IPS DF 4.7 (cell line): Measurements from ENCODE around the gene CD151.

Experiments used
- DNase-seq: peaks from one replicate; pipeline ENCODE4 v3.0.0-alpha.2; 2013; ENCODE audit warnings: low spot score; ENCODE audit errors: extremely low read depth

The CD151 gene

GRCh38 chr11:832529-833113, at the start of gene CD151:
CD151 (plus strand) TSS chr11:832952; CDS start chr11:836070, 3,118 bp downstream.
- DNase-seq: no peak

DNA sequence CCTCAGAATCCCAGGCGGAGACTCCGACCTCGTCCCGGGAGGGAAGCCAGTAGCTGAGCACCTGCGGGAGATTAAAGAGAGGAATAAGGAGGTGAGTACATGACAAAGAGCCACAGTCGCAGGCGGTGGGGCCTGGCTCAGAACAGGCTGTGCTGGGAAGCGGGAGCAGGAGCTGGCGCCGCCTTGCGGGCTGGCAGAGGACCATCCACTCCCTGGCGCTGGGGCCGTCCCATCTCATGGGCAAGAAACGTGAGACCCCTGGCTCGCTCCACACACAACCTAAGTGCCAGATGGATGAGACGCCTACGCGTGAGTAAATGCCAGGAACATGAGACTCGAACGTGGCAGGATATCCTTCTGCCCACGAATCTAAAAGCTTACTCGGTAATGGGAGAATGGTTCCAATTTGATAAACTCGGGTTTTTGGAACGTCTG, 49.2 kb upstream of the CD151 start:
- no peak for DNase-seq

GRCh38 chr11:786235-787083, 46.3 kb upstream of the CD151 start:
- DNase-seq: no peak

- DNase-seq: no peak
These were observed 45.6 kb upstream of the CD151 start for GRCh38 chr11:787084-787675.

DNA sequence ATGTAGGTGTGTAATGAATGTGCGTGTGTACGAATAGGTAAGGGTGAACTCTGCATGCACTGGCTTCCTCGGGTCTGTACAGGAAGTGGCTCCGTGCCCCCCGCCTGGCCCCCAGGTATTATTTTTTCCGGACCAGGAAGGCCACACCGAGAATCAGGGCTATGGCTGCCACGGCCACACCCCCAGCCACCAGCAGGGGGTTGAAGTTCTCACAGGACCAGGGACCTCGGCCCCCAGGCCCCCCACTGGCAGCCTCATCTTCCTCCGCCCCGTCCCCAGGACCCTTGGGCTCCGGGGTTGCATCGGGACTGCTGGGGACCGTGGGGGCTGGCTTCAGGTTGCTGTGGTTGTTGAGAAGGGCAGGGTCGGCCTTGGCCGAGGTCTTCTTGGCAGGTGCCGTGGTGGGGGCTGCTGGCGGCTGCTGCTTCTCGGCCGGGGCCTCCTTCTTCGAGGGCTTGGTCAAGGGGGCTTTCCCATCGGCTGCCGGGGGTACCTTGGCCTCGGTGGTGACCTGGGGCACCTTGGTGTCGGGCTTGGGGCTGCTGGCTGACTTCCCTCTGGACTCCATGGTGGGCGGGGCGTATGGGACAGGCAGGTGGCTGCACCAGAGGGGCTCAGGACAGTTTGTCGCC, 44.6 kb upstream of the CD151 start:
- DNase-seq: no peak

GRCh38 chr11:788953-789940, 43.5 kb upstream of the CD151 start:
- DNase-seq: no peak

DNA sequence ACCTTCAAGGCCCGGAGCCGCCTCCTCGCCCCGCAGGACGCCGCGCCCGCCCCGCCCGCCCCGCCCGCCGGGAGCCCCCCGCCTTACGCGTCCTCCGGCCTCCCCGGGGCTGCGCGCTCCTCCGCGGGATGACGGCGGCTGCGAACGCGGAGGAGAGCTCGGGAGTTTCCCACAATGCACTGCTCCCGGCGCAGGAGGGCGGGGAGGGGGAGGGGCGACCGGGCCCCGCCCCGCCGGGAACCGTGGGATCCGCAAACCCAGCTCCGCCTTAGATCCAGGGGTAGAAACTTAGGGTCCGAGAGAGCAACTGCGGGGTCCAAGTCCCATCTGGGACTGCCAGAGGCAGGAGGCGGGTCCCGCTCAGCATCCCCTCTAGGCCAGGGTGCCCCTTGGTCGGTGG, 42.8 kb upstream of the CD151 start, which contains the start of gene CEND1:
Gene CEND1 (minus strand): TSS at position 148 of the 400 bp plus-strand sequence. CDS start 1,514 bp downstream, outside the sequence.
- DNase-seq: no peak

- DNase-seq: no peak
These were observed 41.8 kb upstream of the CD151 start for GRCh38 chr11:790721-791564.

DNA sequence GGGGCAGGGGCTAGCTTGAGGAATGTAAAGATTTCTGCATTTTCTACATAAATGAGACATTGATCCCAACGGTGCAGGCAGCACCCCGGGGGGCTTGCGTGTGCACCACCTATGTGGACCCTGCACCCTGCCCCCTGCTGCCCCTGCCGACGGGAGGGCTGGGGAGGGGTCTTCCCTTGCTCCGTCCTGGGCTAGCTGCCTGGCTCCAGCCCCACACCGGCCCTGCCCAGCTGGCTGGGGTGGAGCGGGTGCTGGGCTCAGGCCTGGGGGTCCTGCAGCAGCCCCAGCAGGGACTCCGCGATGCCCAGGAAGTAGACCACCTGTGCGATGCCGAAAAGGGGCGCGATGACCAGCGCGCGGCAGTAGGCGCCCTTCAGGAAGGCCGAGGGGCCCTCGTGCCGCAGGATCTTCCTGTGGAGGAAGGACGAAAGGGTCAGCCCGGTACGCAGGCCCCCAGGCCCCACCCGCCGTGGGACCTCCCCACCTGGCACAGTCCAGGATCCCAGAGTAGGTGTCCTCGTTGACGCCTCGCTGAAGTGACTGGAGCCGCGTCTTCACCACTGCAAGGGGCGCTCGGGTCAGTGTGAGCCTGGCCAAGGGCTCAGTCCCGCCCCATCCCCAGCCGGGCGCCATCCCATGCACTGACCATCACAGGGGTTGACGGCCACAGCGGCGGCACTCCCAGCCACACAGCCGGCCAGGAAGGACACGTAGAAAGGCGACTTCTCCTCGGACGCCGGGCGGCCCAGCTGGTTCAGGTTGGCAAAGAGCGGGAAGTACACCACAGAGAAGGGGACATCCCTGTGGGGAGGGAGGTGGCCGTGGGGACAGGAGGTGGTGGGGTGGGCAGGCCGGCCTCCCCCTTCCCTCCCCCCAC, 40.9 kb upstream of the CD151 start:
- DNase-seq: no peak

GRCh38 chr11:792535-792821, 40.3 kb upstream of the CD151 start:
- no peak for DNase-seq

- no peak for DNase-seq
These were observed 39.9 kb upstream of the CD151 start for GRCh38 chr11:792873-793272.

DNA sequence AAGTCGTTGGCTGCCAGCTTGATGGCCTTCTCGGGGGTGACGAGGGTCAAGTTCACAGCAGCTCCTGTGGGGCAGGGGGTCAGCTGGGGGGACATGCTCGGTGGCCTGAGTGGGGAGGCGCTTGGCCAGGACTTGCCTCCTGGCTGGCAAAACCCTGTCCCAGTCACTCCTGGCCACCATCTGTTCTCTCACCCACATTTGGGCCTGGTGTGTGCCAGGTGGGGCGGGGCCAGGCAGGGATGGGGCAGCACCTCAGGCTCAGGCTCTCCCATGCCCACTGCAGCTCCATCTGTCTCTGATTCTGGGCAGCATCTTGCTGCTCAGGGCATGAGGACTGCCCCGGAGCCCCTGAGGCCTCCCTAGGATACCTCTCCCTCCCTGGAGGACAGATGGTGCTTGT, 39.2 kb upstream of the CD151 start:
- DNase-seq: no peak

DNA sequence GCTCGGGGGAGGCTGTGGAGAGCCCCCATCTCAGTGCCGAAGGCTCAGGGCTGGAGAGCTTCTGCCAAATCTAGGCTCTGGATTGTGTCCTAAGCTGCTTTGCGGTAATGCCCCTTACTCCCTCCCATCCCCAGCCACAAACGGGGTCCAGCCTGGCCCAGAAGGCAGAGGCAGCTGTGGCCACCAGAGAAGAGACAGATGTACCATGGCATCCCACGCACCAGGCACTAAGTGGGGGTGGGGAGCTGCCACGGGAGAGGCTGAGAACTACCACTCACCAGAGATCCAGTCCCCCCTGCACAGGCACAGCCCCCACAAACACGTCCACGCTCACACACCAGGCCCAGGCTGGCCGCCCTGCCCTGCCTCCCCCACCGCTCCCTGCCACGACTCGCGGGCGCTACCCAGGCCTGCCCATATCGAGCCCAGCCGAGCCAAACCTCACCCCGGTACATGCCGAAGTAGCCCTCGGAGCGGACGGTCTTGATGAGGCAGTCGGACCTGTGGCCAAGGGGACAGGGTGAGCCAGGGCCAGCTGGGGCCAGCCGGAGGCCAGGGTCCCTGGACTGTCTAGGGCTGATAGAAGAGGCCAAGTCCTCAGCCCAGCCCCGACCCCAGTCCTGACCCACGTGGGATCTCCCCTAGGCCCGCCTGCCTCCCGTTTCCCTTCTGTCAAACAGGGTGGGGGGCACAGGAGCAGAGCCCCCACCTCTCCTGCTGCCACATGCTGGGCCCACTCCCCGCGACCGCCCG, 38.6 kb upstream of the CD151 start:
- no peak for DNase-seq

GRCh38 chr11:794766-795633, 37.8 kb upstream of the CD151 start:
- DNase-seq: no peak

DNA sequence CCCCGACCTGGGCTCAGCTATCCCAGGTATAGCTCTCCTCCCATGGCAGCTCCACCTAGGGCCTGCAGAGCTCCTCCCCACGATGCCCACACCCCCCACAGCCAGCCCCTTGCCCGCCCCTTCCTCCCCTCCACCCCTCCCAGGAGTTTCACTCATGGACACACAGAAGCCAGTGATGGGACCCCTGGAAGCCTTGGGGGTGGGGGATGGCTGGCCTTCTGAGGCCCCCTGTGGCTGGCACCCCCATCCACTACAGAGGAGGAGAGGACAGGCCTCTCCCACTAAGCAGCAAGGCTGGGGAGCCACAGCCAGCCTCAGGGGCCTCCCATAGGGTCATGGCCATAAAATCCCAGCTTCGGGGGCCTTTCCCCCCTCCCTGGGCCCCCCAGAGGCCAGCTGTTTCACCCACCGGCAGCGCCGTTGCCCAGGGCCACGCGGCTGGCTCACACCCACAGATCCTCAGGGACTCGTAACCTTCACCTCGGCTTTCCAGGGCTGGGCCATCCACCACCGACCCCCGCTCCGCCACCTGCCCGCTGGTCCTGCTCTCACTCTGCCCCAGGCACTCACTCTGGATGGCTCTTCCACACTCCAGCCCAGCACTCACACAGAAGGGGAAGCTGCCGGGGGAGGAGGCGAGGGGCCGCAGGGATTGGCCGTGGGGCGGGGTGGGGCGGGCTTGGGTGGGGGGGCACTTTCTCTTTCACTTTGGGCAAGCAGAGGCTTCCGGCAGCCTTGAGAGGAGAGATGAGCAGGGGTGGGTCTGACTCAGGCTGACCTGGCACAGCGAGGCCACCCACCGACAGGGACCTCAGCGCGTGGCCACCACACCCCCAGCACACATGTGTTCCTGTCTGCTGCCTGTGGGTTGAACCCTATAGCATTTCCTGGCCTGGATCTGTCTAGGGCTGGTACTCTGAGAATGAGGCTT, 36.9 kb upstream of the CD151 start:
- DNase-seq: no peak

DNA sequence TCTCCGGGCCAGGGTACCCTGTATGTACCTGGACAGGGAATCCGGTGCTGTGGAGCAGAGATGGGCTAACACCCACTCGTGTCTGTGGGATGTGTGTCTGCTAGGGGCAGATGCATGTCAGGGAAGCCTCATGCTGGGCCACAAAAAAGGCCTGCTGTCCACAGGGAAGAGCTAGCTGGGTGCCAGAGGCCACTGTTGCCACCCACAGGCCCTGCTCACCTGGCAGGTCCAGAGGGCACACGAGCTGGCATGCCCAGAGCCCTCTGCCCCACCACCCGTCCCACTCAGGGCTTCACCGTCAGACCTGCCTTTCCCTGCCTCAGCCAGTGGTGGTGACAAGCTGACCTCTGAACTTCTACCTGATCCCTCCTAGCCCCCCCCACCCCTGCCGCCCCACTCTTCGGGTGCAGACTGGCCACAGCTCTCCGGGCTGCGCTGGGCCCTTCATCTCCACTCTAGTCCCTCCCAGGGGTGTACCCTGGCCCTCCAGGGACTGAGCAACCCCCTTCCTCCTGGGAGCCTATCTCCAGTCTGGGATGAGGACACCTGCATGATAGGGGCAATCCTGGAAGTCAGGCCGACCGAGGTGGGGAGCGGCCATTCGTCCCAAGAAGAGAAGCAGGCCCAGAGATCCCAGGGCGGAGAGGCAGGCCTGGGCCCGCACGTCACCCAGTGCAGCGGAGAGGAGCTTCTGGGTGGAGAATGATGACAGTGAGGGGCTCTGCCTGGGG, 36.0 kb upstream of the CD151 start:
- no peak for DNase-seq
